ENCODE data around the gene TMEM219.

TMEM219 gene

DNA sequence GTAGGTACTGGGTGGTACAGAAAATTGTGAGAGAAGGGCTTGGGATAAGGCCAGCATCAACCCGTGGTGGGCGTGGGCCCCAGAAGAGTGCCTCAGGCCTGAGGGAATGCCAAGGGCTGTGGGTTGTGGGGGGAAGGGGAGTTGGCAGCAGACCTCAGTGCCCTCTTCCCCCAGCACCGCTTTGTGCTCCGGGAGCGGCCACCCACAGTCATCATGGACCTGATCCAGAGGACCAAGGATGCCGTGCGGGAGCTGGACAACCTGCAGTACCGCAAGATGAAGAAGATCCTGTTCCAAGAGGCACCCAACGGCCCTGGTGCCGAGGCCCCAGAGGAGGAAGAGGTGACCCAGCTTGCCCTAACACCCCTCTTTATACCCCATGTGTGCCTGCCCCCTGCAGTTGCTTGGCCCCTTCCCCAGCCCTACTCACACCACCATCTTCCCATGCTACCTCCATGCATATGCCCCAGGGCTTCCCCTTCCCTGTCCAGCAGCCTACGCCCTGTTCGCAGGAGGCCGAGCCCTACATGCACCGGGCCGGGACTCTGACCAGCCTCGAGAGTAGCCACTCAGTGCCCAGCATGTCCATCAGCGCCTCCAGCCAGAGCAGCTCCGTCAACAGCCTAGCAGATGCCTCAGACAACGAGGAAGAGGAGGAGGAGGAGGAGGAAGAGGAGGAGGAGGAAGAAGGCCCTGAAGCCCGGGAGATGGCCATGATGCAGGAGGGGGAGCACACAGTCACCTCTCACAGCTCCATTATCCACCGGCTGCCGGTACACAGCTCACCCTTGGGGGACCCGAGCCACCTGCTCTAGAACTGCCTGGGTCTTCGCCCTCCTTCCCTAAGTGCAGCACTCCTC is 20.9 kb downstream of the TMEM219 start:
- peaks cover 40% of the 10 kb centered on the region for H3K36me3 Mint-ChIP-seq
- H3K27me3 Mint-ChIP-seq = no peaks in the 10 kb centered on the region
- ATAC-seq (ENCODE audit: low read depth) = no peak
- DNase-seq (ENCODE audit: low spot score in 2 of 2) = no peak
- no peak overlapping the region for H3K4me3 Mint-ChIP-seq
- H3K4me1 Mint-ChIP-seq = no peaks in the 10 kb centered on the region
- H3K27ac Mint-ChIP-seq = no peak overlapping the region
- no peaks in the 10 kb centered on the region for H3K9me3 Mint-ChIP-seq

DNA sequence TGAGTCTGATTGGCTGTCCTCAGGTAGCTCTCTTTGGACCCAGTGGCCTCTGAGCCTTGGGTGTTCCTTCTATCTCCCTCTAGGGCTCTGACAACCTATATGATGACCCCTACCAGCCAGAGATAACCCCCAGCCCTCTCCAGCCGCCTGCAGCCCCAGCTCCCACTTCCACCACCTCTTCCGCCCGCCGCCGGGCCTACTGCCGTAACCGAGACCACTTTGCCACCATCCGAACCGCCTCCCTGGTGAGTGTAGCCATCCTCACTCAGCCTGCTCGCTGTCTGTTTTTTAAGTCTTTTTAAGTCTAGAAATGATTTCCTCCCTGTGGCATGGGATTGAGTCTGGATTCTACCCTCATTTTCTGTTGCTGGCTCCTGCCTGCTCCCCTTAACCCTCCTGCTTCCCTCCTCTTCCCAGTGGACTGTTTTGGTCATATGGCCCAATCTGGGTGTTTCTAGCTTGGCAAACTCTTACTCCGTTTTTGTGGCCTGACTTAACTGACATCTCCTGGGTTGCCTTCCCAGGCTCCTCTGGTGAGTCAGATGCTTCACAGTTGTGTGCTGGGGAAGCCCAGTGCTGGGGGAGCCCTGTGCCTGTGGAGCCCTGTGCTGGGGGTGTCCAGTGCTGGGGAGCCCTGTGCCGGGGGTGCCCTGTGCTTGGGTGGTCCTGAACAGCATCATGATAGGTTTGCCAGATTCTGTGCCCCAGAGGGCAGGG is 21.7 kb downstream of the TMEM219 start:
- no peaks in the 10 kb centered on the region for H3K9me3 Mint-ChIP-seq
- H3K36me3 Mint-ChIP-seq = peaks cover 43% of the 10 kb centered on the region
- H3K27me3 Mint-ChIP-seq = no peaks in the 10 kb centered on the region
- no peak for ATAC-seq (ENCODE audit: low read depth)
- H3K4me3 Mint-ChIP-seq = no peak overlapping the region
- H3K4me1 Mint-ChIP-seq = no peaks in the 10 kb centered on the region
- no peak overlapping the region for H3K27ac Mint-ChIP-seq
- DNase-seq (ENCODE audit: low spot score in 2 of 2) = no peak

DNA sequence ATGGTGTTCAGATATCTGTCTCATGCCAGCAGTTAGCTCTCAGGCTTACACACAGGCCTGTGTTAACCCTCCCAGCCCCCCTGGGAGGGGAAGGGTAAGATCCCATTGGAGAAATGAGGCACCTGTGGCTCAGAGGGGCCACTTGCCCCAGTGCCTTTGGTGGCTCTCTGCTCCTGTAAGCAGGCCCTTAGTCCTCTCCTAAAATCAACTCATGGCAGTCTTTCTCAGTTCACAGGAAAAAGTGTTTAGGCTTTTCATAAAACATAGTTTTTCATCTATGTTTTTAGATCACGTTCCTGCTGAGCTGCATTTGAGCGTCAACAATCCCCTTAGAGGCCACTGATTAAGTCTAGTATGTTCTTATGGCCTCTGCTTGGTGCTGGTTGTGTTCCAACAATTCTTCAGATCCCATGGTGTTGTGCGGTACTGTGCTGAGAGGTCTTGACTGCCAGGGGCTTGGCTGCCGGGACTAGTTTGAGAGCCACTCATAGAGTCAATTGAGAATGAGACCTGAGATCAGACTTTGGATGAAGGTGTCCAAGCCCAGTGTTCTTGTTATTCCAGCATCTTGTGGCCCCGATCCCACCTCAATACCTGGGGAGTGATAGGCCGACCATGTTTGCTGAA is 22.4 kb downstream of the TMEM219 start:
- H3K27ac Mint-ChIP-seq = no peak overlapping the region
- H3K4me1 Mint-ChIP-seq = peaks cover 3% of the 10 kb centered on the region
- no peaks in the 10 kb centered on the region for H3K9me3 Mint-ChIP-seq
- H3K27me3 Mint-ChIP-seq = no peaks in the 10 kb centered on the region
- DNase-seq (ENCODE audit: low spot score in 2 of 2) (no peak), ATAC-seq (ENCODE audit: low read depth) (no peak)
- no peak overlapping the region for H3K4me3 Mint-ChIP-seq
- H3K36me3 Mint-ChIP-seq = peaks cover 44% of the 10 kb centered on the region

DNA sequence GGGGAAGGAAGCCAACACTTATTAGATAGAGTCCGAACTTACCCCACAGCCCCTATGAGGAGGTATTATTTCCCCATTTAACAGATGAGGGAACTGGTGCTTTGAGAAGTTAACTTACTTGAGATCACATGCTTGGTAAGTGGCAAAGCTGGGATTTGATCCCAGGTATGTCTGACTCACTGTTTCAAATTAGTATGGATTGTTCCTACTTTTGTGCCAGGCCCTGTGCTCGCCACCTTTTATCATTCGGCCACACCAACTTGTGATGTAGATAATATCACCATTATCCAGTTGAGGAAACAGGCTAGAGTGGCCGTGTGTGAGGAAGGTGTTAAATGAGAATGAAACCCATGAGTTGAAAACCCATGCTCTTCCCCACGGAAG is 22.9 kb downstream of the TMEM219 start:
- no peak overlapping the region for H3K4me3 Mint-ChIP-seq
- peaks cover 44% of the 10 kb centered on the region for H3K36me3 Mint-ChIP-seq
- peaks cover 6% of the 10 kb centered on the region for H3K4me1 Mint-ChIP-seq
- DNase-seq (ENCODE audit: low spot score in 2 of 2) (no peak), ATAC-seq (ENCODE audit: low read depth) (no peak)
- H3K27me3 Mint-ChIP-seq = no peaks in the 10 kb centered on the region
- no peak overlapping the region for H3K27ac Mint-ChIP-seq
- no peaks in the 10 kb centered on the region for H3K9me3 Mint-ChIP-seq

DNA sequence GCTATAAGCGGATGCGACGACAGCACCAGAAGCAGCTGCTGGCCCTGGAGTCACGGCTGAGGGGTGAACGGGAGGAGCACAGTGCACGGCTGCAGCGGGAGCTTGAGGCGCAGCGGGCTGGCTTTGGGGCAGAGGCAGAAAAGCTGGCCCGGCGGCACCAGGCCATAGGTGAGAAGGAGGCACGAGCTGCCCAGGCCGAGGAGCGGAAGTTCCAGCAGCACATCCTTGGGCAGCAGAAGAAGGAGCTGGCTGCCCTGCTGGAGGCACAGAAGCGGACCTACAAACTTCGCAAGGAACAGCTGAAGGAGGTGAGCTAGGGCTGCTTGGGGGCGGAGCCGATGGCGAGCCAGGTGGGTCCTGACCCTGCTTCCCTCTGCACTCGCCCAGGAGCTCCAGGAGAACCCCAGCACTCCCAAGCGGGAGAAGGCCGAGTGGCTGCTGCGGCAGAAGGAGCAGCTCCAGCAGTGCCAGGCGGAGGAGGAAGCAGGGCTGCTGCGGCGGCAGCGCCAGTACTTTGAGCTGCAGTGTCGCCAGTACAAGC is 23.5 kb downstream of the TMEM219 start:
- Mint-ChIP-seq H3K9me3 (no peaks in the 10 kb centered on the region), H3K27ac (no peak overlapping the region), H3K36me3 (peaks cover 40% of the 10 kb centered on the region), H3K4me1 (peaks cover 6% of the 10 kb centered on the region), H3K27me3 (no peaks in the 10 kb centered on the region), H3K4me3 (no peak overlapping the region)
- no peak for DNase-seq (ENCODE audit: low spot score in 2 of 2)
- no peak for ATAC-seq (ENCODE audit: low read depth)

DNA sequence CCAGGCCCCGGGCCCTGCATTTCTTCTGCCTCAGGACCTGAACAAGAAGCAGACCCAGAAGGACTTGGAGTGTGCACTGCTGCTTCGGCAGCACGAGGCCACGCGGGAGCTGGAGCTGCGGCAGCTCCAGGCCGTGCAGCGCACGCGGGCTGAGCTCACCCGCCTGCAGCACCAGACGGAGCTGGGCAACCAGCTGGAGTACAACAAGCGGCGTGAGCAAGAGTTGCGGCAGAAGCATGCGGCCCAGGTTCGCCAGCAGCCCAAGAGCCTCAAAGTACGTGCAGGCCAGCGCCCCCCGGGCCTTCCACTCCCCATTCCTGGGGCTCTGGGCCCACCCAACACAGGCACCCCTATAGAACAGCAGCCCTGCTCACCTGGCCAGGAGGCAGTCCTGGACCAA is 24.4 kb downstream of the TMEM219 start:
- DNase-seq (ENCODE audit: low spot score in 2 of 2) (no peak), ATAC-seq (ENCODE audit: low read depth) (no peak)
- no peaks in the 10 kb centered on the region for H3K9me3 Mint-ChIP-seq
- peaks cover 6% of the 10 kb centered on the region for H3K4me1 Mint-ChIP-seq
- no peaks in the 10 kb centered on the region for H3K27me3 Mint-ChIP-seq
- H3K36me3 Mint-ChIP-seq = peaks cover 40% of the 10 kb centered on the region
- H3K27ac Mint-ChIP-seq = no peak overlapping the region
- H3K4me3 Mint-ChIP-seq = no peak overlapping the region

DNA sequence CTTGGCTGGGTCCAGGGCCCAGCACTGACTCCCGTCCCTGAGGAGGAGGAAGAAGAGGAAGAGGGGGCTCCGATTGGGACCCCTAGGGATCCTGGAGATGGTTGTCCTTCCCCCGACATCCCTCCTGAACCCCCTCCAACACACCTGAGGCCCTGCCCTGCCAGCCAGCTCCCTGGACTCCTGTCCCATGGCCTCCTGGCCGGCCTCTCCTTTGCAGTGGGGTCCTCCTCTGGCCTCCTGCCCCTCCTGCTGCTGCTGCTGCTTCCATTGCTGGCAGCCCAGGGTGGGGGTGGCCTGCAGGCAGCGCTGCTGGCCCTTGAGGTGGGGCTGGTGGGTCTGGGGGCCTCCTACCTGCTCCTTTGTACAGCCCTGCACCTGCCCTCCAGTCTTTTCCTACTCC is 25.1 kb downstream of the TMEM219 start:
- no peaks in the 10 kb centered on the region for H3K27me3 Mint-ChIP-seq
- H3K36me3 Mint-ChIP-seq = peaks cover 40% of the 10 kb centered on the region
- H3K4me1 Mint-ChIP-seq = peaks cover 6% of the 10 kb centered on the region
- DNase-seq (ENCODE audit: low spot score in 2 of 2) (no peak), ATAC-seq (ENCODE audit: low read depth) (no peak)
- no peaks in the 10 kb centered on the region for H3K9me3 Mint-ChIP-seq
- no peak overlapping the region for H3K4me3 Mint-ChIP-seq
- no peak overlapping the region for H3K27ac Mint-ChIP-seq

DNA sequence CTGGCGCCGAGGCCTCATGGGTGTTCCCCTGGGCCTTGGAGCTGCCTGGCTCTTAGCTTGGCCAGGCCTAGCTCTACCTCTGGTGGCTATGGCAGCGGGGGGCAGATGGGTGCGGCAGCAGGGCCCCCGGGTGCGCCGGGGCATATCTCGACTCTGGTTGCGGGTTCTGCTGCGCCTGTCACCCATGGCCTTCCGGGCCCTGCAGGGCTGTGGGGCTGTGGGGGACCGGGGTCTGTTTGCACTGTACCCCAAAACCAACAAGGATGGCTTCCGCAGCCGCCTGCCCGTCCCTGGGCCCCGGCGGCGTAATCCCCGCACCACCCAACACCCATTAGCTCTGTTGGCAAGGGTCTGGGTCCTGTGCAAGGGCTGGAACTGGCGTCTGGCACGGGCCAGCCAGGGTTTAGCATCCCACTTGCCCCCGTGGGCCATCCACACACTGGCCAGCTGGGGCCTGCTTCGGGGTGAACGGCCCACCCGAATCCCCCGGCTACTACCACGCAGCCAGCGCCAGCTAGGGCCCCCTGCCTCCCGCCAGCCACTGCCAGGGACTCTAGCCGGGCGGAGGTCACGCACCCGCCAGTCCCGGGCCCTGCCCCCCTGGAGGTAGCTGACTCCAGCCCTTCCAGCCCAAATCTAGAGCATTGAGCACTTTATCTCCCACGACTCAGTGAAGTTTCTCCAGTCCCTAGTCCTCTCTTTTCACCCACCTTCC is 25.6 kb downstream of the TMEM219 start:
- Mint-ChIP-seq H3K4me1 (peaks cover 6% of the 10 kb centered on the region), H3K27ac (no peak overlapping the region), H3K9me3 (no peaks in the 10 kb centered on the region), H3K36me3 (peaks cover 37% of the 10 kb centered on the region), H3K4me3 (no peak overlapping the region), H3K27me3 (no peaks in the 10 kb centered on the region)
- ATAC-seq (ENCODE audit: low read depth) (no peak), DNase-seq (ENCODE audit: low spot score in 2 of 2) (no peak)

DNA sequence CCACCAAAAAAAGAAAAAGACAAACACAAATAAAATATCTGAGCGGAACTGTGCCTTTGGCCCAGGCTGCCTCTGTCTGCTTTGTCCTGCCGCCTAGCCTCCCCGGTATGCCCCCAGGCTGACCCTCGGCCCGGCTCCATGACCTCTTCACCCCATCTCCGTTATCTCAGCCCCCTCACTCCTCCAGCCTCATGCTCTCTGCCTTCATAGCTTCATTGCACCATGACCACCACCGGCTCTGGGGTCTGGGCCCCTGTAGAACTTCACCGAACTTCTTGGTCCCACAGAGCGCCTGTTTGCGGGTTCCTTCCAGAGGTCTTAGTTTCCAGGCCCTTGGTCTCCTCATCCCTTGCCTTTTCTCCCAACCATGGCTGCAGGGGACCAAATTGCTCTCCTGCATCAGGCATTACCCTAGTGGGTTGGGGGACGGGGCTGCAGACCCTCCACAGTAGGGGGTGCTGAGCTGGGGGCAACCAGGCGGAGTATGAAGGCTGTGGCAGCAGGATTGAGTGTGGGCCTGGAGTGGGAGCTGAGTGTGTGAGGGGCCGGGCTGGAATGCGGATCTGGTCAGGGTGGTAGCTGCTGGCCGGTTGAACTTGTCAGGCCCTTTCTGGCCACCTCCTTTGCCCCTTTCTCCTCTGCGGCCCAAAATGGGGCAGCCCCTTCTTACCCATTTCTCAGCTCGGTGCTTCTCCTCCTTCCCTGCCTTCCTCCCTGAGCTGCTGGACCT is 26.6 kb downstream of the TMEM219 start:
- Mint-ChIP-seq H3K27me3 (no peaks in the 10 kb centered on the region), H3K9me3 (no peaks in the 10 kb centered on the region), H3K4me3 (no peak overlapping the region), H3K4me1 (peaks cover 6% of the 10 kb centered on the region), H3K36me3 (peaks cover 34% of the 10 kb centered on the region), H3K27ac (peak overlapping the region; percentile 60)
- DNase-seq (ENCODE audit: low spot score in 2 of 2) (no peak), ATAC-seq (ENCODE audit: low read depth) (no peak)

DNA sequence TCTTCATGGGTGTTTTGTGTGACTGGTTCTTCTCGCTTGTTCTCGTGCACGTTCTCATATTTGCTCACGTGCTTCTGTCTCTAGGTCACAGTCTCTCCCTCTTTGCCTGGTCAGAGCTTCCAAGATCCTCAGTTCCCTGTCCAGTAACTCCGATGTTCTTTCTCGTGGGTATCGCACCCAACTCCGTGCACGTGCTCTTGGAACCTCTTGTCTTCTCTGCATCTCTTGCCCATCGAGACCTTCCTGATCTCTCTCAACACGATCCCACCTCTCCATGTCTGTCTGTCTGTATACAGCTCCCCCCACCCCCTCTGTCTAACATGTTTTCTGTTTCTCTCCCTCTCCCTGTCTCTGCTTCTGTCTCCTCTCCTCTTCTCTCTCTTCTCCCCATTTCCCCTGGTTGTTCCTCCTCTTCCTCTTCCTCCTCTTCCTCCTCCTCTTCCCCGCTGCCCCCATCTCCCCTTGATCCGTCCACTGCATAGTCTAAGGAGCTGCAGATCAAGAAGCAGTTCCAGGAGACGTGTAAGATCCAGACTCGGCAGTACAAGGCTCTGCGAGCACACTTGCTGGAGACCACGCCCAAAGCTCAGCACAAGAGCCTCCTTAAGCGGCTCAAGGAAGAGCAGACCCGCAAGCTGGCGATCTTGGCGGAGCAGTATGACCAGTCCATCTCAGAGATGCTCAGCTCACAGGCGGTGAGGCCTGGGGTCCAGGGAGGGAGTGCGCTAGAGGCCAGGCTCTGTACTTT is 27.4 kb downstream of the TMEM219 start:
- DNase-seq (ENCODE audit: low spot score in 2 of 2) = no peak
- no peak for ATAC-seq (ENCODE audit: low read depth)
- Mint-ChIP-seq H3K4me1 (peaks cover 10% of the 10 kb centered on the region), H3K9me3 (no peaks in the 10 kb centered on the region), H3K27ac (peak overlapping the region; percentile 60), H3K27me3 (no peaks in the 10 kb centered on the region), H3K36me3 (peaks cover 36% of the 10 kb centered on the region), H3K4me3 (no peak overlapping the region)

DNA sequence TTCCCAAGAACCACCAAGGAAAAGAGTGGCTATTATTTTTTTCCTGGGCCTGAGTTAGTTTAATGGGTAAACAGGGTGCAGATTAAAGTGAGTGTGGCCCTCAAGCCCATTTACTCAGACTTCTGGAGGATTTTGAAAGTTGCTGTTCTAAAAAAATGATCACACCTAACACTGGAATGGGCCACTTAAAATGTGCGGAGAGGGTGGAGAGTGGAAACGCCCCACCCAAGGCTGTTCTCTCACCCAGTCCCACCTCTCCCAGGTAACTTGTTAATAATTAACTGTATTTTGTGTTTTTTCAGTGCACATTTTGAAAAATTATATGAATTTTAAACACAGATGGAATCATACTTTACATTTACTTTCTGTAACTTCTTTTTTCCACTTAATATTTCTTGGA is 28.2 kb downstream of the TMEM219 start:
- Mint-ChIP-seq H3K36me3 (peaks cover 36% of the 10 kb centered on the region), H3K27me3 (no peaks in the 10 kb centered on the region), H3K4me1 (peaks cover 17% of the 10 kb centered on the region), H3K27ac (no peak overlapping the region), H3K9me3 (no peaks in the 10 kb centered on the region), H3K4me3 (no peak overlapping the region)
- ATAC-seq (ENCODE audit: low read depth) (no peak), DNase-seq (ENCODE audit: low spot score in 2 of 2) (no peak)

DNA sequence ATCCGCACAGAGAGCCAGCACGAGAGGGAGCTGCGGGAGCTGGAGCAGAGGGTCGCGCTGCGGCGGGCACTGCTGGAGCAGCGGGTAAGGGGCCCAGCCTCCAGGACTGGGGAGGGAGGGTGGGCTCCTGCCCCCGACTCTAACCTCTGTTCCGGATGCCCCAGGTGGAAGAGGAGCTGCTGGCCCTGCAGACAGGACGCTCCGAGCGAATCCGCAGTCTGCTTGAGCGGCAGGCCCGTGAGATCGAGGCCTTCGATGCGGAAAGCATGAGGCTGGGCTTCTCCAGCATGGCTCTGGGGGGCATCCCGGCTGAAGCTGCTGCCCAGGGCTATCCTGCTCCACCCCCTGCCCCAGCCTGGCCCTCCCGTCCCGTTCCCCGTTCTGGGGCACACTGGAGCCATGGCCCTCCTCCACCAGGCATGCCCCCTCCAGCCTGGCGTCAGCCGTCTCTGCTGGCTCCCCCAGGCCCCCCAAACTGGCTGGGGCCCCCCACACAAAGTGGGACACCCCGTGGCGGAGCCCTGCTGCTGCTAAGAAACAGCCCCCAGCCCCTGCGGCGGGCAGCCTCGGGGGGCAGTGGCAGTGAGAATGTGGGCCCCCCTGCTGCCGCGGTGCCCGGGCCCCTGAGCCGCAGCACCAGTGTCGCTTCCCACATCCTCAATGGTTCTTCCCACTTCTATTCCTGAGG is 29.1 kb downstream of the TMEM219 start:
- no peak for DNase-seq (ENCODE audit: low spot score in 2 of 2)
- Mint-ChIP-seq H3K27ac (no peak overlapping the region), H3K27me3 (no peaks in the 10 kb centered on the region), H3K36me3 (peaks cover 31% of the 10 kb centered on the region), H3K4me3 (no peak overlapping the region), H3K4me1 (peaks cover 17% of the 10 kb centered on the region), H3K9me3 (no peaks in the 10 kb centered on the region)
- ATAC-seq (ENCODE audit: low read depth) = no peak
